Measurements from ENCODE around the gene FSCN2. TPM values are rescaled to one million over a fixed set of nuclear protein-coding genes. Genes with fewer than 3 reads are reported as not detected.

FSCN2 gene
- total RNA-seq, 2 donors from 2014 or later, result 0.43 to 0.93 TPM

GRCh38 chr17:81535480-81536298 is 7.5 kb downstream of the FSCN2 start:
- Mint-ChIP-seq H3K9me3 (no peaks in the 10 kb centered on the region), H3K4me1 (no peaks in the 10 kb centered on the region), H3K27me3 (peaks cover 7% of the 10 kb centered on the region), H3K4me3 (no peak overlapping the region), H3K27ac (no peak overlapping the region), H3K36me3 (ENCODE audit: low read depth) (peaks cover 19% of the 10 kb centered on the region)
- no peak for ATAC-seq (replicated peaks)

- peaks cover 26% of the 10 kb centered on the region for H3K36me3 Mint-ChIP-seq (ENCODE audit: low read depth)
- no peaks in the 10 kb centered on the region for H3K4me1 Mint-ChIP-seq
- H3K27me3 Mint-ChIP-seq, result peaks cover 7% of the 10 kb centered on the region
- H3K4me3 Mint-ChIP-seq, result no peak overlapping the region
- H3K9me3 Mint-ChIP-seq, result no peaks in the 10 kb centered on the region
- ATAC-seq (replicated peaks), result peak; percentile 17
- no peak overlapping the region for H3K27ac Mint-ChIP-seq
These were observed 8.4 kb downstream of the FSCN2 start for GRCh38 chr17:81536299-81537290.

GRCh38 chr17:81537343-81537855 is 9.2 kb downstream of the FSCN2 start:
- H3K4me1 Mint-ChIP-seq, result no peaks in the 10 kb centered on the region
- H3K36me3 Mint-ChIP-seq (ENCODE audit: low read depth), result peaks cover 33% of the 10 kb centered on the region
- H3K9me3 Mint-ChIP-seq, result no peaks in the 10 kb centered on the region
- H3K4me3 Mint-ChIP-seq, result no peak overlapping the region
- peaks cover 7% of the 10 kb centered on the region for H3K27me3 Mint-ChIP-seq
- ATAC-seq (replicated peaks), result peak; percentile 42
- no peak overlapping the region for H3K27ac Mint-ChIP-seq

DNA sequence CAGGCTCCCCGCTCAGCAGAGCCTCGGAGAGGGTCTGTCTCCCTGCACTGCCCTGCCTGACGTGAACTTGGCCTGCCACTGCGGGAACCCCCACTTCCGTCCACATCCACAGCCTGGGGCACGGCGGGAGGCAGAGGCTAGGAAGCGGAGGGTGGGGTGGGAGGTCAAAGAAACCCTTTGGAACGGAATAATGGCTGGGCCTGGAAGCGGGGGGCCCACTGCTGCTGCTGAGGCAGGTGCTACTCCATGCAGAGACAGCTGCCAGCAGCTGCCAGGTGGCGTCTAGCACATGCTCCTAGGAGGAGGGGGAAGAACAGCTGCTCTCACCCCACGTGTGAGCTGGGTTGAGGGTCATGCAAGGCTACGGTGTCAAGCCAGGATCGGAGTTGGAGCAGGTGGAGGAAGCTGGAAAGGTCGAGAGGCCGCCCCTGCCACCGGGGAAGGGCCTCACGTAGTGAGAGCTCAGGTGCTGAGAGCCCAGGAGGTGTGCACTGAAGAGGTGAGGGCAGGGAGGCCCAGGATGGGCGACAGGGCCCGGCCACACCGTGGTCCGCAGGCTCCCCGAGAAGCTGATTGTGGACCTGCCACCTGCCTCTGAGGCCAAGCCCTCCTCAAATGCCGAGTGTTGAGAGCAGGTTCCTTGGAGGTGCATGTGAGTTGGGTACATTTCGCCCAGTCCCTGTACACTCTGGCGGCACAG is 9.8 kb downstream of the FSCN2 start:
- H3K36me3 Mint-ChIP-seq (ENCODE audit: low read depth), result peaks cover 39% of the 10 kb centered on the region
- no peaks in the 10 kb centered on the region for H3K9me3 Mint-ChIP-seq
- ATAC-seq (replicated peaks), result no peak
- H3K27me3 Mint-ChIP-seq, result peaks cover 7% of the 10 kb centered on the region
- no peaks in the 10 kb centered on the region for H3K4me1 Mint-ChIP-seq
- H3K27ac Mint-ChIP-seq, result no peak overlapping the region
- H3K4me3 Mint-ChIP-seq, result no peak overlapping the region

GRCh38 chr17:81538651-81539570 is 10.7 kb downstream of the FSCN2 start:
- ATAC-seq (replicated peaks), result no peak
- Mint-ChIP-seq H3K36me3 (ENCODE audit: low read depth) (peaks cover 45% of the 10 kb centered on the region), H3K4me1 (no peaks in the 10 kb centered on the region), H3K27me3 (peaks cover 7% of the 10 kb centered on the region), H3K9me3 (no peaks in the 10 kb centered on the region), H3K4me3 (no peak overlapping the region), H3K27ac (no peak overlapping the region)

- H3K4me1 Mint-ChIP-seq, result no peaks in the 10 kb centered on the region
- ATAC-seq (replicated peaks), result no peak
- no peak overlapping the region for H3K27ac Mint-ChIP-seq
- H3K4me3 Mint-ChIP-seq, result no peak overlapping the region
- no peaks in the 10 kb centered on the region for H3K9me3 Mint-ChIP-seq
- peaks cover 7% of the 10 kb centered on the region for H3K27me3 Mint-ChIP-seq
- H3K36me3 Mint-ChIP-seq (ENCODE audit: low read depth), result peaks cover 51% of the 10 kb centered on the region
These were observed 11.4 kb downstream of the FSCN2 start for GRCh38 chr17:81539571-81539900.

DNA sequence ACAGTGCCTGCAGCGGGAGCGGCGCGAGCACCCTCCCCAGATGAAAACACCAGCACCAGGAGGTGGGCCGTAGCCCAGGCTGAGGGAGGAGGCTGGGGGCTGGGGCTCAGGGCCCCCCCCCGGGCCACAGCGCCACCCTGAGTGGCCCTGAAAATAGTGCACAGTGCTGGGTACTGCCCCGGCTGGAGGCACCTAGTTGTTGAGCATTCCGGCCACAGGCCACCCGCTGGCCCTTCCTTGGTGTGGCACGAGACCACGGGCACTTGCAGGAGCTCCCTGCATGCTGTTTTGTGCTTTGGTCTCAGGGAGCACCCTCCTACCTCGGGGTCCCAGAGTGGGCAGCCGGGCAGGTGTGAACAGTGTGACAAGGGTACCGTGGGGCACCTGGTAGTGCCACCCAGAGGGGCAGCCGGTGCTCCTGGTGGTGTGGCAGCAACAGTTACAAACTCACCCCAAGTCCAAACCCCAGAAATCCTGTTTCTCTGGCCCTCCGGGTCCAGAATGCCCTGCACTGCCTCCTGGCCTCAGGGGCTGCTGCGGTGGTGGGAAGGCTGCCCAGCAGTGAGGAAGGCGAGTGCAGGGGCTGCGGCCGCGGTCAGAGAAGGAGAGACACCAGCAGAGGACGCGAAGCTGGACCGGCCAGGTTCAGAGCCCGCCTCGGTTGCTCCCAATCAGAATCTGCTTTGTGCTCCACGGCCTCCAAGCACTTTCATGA is 11.9 kb downstream of the FSCN2 start:
- Mint-ChIP-seq H3K9me3 (no peaks in the 10 kb centered on the region), H3K4me1 (no peaks in the 10 kb centered on the region), H3K4me3 (no peak overlapping the region), H3K27me3 (peaks cover 7% of the 10 kb centered on the region), H3K36me3 (ENCODE audit: low read depth) (peaks cover 57% of the 10 kb centered on the region), H3K27ac (no peak overlapping the region)
- no peak for ATAC-seq (replicated peaks)

DNA sequence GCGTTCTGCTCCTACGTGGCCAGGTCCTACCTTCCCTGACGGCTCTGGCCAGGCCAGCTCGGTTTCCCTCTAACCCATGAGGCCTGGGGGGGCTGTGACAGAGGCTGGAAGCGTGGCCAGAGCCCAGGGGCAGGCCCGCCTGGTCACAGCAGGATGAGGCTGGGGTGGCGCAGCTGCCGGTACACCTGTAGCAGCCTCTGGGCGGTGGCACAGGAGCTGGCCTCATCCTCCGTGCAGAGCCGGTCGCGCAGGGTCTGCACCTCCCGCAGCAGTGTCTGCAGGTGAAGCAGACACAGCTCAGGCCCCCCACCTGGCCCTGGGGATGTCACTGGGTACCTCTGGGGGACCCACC is 12.5 kb downstream of the FSCN2 start:
- Mint-ChIP-seq H3K9me3 (no peaks in the 10 kb centered on the region), H3K4me3 (no peak overlapping the region), H3K4me1 (no peaks in the 10 kb centered on the region), H3K27me3 (peaks cover 4% of the 10 kb centered on the region), H3K36me3 (ENCODE audit: low read depth) (peaks cover 60% of the 10 kb centered on the region), H3K27ac (no peak overlapping the region)
- no peak for ATAC-seq (replicated peaks)

- no peak overlapping the region for H3K27ac Mint-ChIP-seq
- no peak overlapping the region for H3K4me3 Mint-ChIP-seq
- H3K9me3 Mint-ChIP-seq, result no peaks in the 10 kb centered on the region
- no peaks in the 10 kb centered on the region for H3K27me3 Mint-ChIP-seq
- no peaks in the 10 kb centered on the region for H3K4me1 Mint-ChIP-seq
- H3K36me3 Mint-ChIP-seq (ENCODE audit: low read depth), result peaks cover 64% of the 10 kb centered on the region
- no peak for ATAC-seq (replicated peaks)
These were observed 12.9 kb downstream of the FSCN2 start for GRCh38 chr17:81541123-81541522.

DNA sequence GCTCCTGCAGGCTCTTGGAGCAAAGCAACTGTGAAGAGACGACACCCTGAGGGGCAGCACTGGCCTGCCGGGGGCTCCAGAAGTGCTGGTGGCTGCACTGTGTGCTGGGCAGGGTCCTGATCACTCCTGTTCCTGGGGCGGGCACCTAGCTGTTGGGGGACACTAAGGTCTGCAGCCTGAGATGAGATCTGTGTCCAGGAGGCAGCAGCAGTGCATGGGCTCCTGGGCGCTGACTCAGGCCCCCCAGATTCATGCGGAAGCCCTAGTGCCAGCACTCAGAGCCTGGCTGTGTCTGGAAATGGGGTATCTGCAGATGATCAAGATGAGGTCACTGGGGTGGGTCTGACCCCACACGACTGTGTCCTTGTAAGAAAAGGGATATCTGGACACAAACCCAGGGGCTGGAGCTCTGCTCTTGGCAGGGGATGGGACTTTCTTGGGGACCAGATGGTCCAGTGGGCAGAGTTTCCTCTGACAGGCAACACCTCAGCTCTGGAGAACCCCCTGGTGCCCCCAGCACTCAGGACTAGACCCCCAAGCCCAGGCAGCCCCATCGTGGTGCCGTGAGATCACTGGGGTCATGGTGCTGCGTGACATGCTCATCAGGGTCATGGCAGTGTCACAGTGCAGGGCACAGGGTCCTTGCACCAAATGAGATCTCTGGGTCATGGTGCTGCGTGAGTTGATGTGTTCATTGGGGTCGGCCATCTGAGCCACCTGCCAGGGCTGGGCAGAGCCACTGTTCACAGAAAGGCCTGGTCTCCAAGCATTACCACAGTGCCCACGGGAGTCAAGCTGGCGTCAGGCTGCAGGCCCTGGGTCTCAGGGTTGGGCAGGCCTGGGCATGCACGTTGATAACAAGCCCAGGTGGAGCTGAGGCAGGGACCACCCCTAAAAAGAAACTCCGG is 14.5 kb downstream of the FSCN2 start:
- no peaks in the 10 kb centered on the region for H3K4me1 Mint-ChIP-seq
- H3K4me3 Mint-ChIP-seq, result no peak overlapping the region
- peaks cover 77% of the 10 kb centered on the region for H3K36me3 Mint-ChIP-seq (ENCODE audit: low read depth)
- ATAC-seq (replicated peaks), result no peak
- no peaks in the 10 kb centered on the region for H3K9me3 Mint-ChIP-seq
- H3K27ac Mint-ChIP-seq, result no peak overlapping the region
- H3K27me3 Mint-ChIP-seq, result no peaks in the 10 kb centered on the region

DNA sequence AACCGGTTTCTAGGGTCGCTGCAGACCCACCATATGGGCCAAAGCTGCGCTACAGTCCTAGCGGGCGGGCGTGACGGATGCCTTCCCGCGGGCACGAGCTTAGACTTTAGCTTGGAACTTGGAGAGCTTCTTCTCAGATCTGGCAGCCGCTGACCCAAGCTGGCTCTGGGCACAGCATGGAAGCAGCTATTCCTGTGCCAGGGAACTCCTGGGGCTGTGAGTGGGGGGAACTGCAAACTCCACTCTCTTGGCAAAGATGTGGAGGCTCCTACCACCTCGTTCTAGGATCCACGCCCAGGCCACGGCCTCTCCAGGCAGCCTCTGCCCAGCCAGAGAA is 15.1 kb downstream of the FSCN2 start:
- no peaks in the 10 kb centered on the region for H3K4me1 Mint-ChIP-seq
- H3K27me3 Mint-ChIP-seq, result no peaks in the 10 kb centered on the region
- no peak overlapping the region for H3K27ac Mint-ChIP-seq
- H3K9me3 Mint-ChIP-seq, result no peaks in the 10 kb centered on the region
- H3K36me3 Mint-ChIP-seq (ENCODE audit: low read depth), result peaks cover 77% of the 10 kb centered on the region
- no peak overlapping the region for H3K4me3 Mint-ChIP-seq
- ATAC-seq (replicated peaks), result no peak

GRCh38 chr17:81543756-81544155 is 15.6 kb downstream of the FSCN2 start:
- no peaks in the 10 kb centered on the region for H3K27me3 Mint-ChIP-seq
- ATAC-seq (replicated peaks), result no peak
- no peak overlapping the region for H3K27ac Mint-ChIP-seq
- H3K4me3 Mint-ChIP-seq, result no peak overlapping the region
- H3K36me3 Mint-ChIP-seq (ENCODE audit: low read depth), result peaks cover 77% of the 10 kb centered on the region
- no peaks in the 10 kb centered on the region for H3K9me3 Mint-ChIP-seq
- no peaks in the 10 kb centered on the region for H3K4me1 Mint-ChIP-seq

Measured in activated T-helper 17 cell treated with anti-CD3 and anti-CD28 coated beads, Interleukin-2, amount 50 U/mL, for 72 hours (primary cell).